GM18951 (cell line): ENCODE results near the gene UCK1.

ENCODE experiments used
- POLR2A ChIP-seq: IDR thresholded peaks from 4 replicates; pipeline ENCODE4 v1.6.1; 2011; ENCODE audit warnings: mild to moderate bottlenecking; ENCODE audit not compliant: insufficient read length, insufficient read depth; ENCODE audit errors: extremely low read depth
- in situ Hi-C: fragments of 300-500 bp; cut with MboI; formaldehyde crosslinking; loops from one replicate; pipeline ENCODE4 v1.12.0; 2022; ENCODE audit warnings: low sequenced_read_pairs, mixed read lengths, inconsistent platforms; ENCODE audit not compliant: unreplicated experiment

UCK1 gene

DNA sequence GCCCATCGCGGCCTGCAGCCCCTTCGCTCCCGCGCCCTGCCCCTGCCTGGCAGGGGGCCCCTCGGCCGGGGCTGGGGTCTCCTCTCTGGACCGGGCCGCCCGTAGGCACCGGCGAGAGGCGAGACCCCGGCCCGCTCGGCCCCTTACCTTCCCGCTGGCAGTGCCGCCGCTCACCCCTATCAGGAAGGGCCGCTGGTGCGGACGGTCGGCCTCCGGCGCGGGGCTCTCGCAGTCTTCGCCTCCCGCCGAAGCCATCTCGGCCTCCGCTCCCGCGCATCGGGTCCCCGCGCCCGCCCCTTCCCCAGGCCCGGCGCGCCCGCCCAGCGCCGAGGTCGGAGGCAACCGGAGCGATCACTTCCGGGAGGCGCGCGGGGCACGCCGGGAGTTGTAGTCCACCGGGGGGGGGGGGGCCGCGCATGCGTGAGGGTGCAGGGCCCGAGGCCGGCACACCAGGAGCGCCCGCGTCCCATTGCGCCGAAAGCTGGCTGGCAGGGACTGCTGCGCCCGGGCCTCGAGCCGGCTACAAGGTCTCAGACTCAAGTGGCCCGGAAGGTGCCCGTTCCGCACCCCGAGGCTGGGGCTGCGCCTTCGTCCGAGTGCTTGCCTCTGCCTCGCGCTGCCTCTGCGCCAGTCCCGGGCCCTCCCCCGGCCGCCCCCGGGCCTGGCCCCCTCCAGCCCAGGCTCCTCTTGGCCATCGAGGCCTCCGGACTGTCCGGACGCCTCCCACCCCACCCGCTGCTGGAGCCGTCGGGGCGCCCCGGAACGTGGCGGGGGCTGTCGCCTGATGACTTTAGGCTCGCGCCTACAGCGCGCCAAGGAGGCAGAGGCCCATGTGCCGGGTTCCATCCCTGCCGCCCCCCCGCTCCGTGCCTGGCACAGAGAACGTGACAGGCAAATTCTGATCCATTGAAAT is at the start of gene UCK1:
UCK1 (minus strand) TSS at position 344 of the 913 bp plus-strand sequence; CDS start at position 255, 89 bp downstream.
- peak; percentile 72 for TF ChIP-seq POLR2A
- in situ Hi-C loops: no loop called here

DNA sequence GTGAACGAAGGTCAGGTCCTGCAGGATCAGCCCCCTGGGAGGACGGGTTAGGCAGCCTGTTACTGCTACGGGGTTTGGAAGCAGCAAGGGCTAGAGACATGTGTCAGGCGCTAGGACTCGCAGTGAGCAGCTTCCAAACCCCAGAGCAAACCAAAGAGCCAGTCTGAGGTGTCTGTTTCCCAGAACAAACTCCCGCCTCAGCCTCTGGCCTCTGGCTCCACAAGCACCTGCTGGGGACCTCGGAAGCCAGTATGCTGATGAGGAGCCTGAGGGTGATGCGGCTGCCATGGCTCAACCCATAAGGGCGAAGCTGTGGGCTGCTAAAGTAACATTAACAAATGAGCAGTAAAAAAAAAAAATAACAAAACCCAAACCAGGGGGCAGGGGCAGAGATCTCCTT is 49.3 kb upstream of the UCK1 start:
- in situ Hi-C loops: no loop called here
- TF ChIP-seq POLR2A: no peak

GRCh38 chr9:131579789-131580211 is 48.7 kb upstream of the UCK1 start:
- TF ChIP-seq POLR2A: no peak
- in situ Hi-C loops: no loop called here

DNA sequence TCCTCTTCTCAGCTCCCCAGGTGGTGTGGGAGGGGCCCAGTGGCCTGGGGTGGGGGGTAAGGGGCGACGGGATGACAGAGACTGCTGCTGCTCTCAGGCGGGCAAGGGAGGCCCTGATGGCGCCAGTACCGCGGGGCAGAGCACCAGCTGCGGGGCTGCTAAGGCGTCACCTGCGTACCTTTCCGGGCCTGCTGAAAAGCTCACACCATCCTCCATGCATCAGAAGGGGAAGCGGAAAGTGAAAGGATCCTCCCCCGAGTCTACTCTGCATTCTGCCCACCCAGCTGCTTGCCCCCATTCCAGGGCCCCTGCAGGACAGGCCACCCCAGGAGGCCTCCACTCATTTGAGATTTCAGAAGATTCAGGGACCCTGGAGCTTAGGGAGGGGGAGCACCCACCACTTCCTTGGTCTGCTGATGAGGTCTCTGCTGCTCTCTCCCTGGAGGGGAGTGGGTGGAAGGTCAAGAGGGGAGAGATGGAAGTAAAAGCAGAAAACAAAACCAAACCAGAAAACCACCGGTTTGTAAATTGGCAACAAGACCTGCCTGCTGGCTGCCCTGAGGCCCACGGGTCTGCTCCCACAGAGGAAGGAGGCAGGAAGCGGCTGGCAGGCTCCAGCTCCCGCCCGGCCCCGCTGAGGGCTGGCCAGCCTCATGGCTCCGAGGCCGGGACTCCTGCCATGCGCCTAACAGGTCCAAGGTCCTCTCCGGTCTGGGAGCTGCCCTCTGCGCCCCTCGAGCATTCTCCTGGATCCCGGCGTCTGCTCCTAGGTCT is 47.9 kb upstream of the UCK1 start:
- in situ Hi-C loops: no loop called here
- no peak for TF ChIP-seq POLR2A

- in situ Hi-C loops: no loop called here
- TF ChIP-seq POLR2A: no peak
Observed at GRCh38 chr9:131578021-131578420, 47.0 kb upstream of the UCK1 start.

- TF ChIP-seq POLR2A: no peak
Observed at GRCh38 chr9:131577005-131578000, 46.2 kb upstream of the UCK1 start.

GRCh38 chr9:131575946-131576853 is 45.1 kb upstream of the UCK1 start:
- in situ Hi-C loops: no loop called here
- TF ChIP-seq POLR2A: no peak

More at GRCh38 chr9:131577005-131578000, 46.2 kb upstream of the UCK1 start:
- in situ Hi-C loops: no loop called here

- no peak for TF ChIP-seq POLR2A
- in situ Hi-C loops: no loop called here
Observed at GRCh38 chr9:131574730-131575640, 43.9 kb upstream of the UCK1 start.

GRCh38 chr9:131567910-131568309 is 36.8 kb upstream of the UCK1 start:
- in situ Hi-C loops: no loop called here
- no peak for TF ChIP-seq POLR2A

DNA sequence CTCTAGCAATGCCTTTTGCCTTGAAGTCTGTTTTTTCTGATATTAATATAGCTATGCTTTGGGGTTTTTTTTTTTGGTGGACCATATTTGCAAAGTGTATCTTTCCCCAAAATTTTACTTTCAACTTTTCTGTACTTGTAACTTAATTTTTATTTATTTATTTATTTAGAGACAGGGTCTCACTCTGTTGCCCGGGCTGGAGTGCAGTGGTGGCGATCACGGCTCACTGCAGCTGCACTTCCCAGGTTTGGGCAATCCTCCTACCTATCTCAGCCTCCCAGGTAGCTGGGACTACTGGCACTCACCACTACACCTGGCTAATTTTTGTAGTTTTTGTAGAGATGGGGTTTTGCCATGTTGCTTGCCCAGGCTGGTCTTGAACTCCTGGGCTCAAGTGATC is 35.1 kb upstream of the UCK1 start:
- in situ Hi-C loops: no loop called here
- no peak for TF ChIP-seq POLR2A

DNA sequence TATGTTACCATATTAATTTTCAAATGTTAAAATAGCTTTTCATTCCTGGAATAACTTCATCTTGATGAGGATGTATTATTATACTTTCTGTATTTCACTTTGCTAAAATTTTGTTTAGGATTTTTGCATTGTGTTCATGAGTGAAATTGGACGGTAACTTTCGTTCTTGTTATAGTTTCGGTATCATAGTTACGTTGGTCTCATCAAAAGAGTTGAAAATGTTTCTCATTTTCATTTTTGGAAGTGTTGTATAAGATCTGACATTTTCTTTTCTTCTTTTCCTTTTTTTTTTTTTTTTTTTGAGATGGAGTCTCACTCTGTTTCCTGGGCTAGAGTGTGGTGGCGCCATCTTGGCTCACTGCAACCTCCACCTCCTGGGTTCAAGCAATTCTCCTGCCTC is 34.3 kb upstream of the UCK1 start:
- in situ Hi-C loops: no loop called here

More for the DNA sequence above, 34.3 kb upstream of the UCK1 start:
- TF ChIP-seq POLR2A: no peak
